GM23248 (cell line): ENCODE results near the gene FILIP1. TPM values are rescaled to one million over a fixed set of nuclear protein-coding genes. Genes with fewer than 3 reads are reported as not detected.

Experiments
- DNase-seq: peaks from one replicate; pipeline ENCODE4 v3.0.0-alpha.2; 2015
- H2AFZ ChIP-seq: fragments of 200-600 bp; sonication (generic); 2 replicates; pipeline ENCODE4 v1.6.1; 2016; ENCODE audit warnings: antibody characterized with exemption
- H3F3A ChIP-seq: fragments of 200-600 bp; sonication (generic); 2 replicates; pipeline ENCODE4 v1.6.1; 2016; ENCODE audit warnings: mild to moderate bottlenecking, antibody characterized with exemption, mixed run types; ENCODE audit not compliant: insufficient read depth
- H3K27ac ChIP-seq: fragments of 200-600 bp; sonication (generic); 2 replicates; pipeline ENCODE4 v1.5.1; 2016; ENCODE audit warnings: mild to moderate bottlenecking
- H3K27me3 ChIP-seq: fragments of 200-600 bp; sonication (generic); replicated peaks from 2 replicates; pipeline ENCODE4 v1.6.1; 2016; ENCODE audit warnings: mild to moderate bottlenecking; ENCODE audit not compliant: insufficient read depth
- H3K36me3 ChIP-seq: fragments of 200-600 bp; sonication (generic); 2 replicates; pipeline ENCODE4 v1.6.1; 2016; ENCODE audit warnings: low read depth, mild to moderate bottlenecking
- H3K4me1 ChIP-seq: fragments of 200-600 bp; sonication (generic); 2 replicates; pipeline ENCODE4 v1.6.1; 2016; ENCODE audit warnings: mild to moderate bottlenecking; ENCODE audit not compliant: insufficient read depth
- H3K4me2 ChIP-seq: fragments of 200-600 bp; sonication (generic); one replicate; pipeline ENCODE4 v1.6.1; 2016; ENCODE audit warnings: mild to moderate bottlenecking; ENCODE audit not compliant: unreplicated experiment
- H3K4me3 ChIP-seq: fragments of 200-600 bp; sonication (generic); 2 replicates; pipeline ENCODE4 v1.5.1; 2016; ENCODE audit warnings: mild to moderate bottlenecking
- H3K79me2 ChIP-seq: fragments of 200-600 bp; sonication (generic); 2 replicates; pipeline ENCODE4 v1.6.1; 2016; ENCODE audit warnings: mild to moderate bottlenecking; ENCODE audit not compliant: insufficient read depth
- H3K9ac ChIP-seq: fragments of 200-600 bp; sonication (generic); 2 replicates; pipeline ENCODE4 v1.6.1; 2016; ENCODE audit warnings: mild to moderate bottlenecking
- H3K9me2 ChIP-seq: fragments of 200-600 bp; sonication (generic); 2 replicates; pipeline ENCODE4 v1.6.1; 2016; ENCODE audit warnings: mixed run types, mild to moderate bottlenecking, moderate library complexity; ENCODE audit not compliant: insufficient read depth
- H3K9me3 ChIP-seq: fragments of 200-600 bp; sonication (generic); one replicate; pipeline ENCODE4 v1.6.1; 2017; ENCODE audit warnings: low read depth
- H4K20me1 ChIP-seq: fragments of 200-600 bp; sonication (generic); 2 replicates; pipeline ENCODE4 v1.6.0; 2016; ENCODE audit not compliant: insufficient read depth
- EZH2 ChIP-seq: fragments of 200-600 bp; sonication (generic); IDR thresholded peaks from 2 replicates; pipeline ENCODE4 v1.6.1; 2018; ENCODE audit warnings: antibody characterized with exemption, mild to moderate bottlenecking; ENCODE audit not compliant: insufficient read depth, poor library complexity, severe bottlenecking
- EZH2phosphoT487 ChIP-seq: fragments of 200-600 bp; sonication (generic); IDR thresholded peaks from 2 replicates; pipeline ENCODE4 v1.6.1; 2018; ENCODE audit warnings: antibody characterized with exemption, moderate library complexity, mild to moderate bottlenecking, low read depth; ENCODE audit not compliant: insufficient read depth
- WGBS, 2 experiments: methylation state at CpG; one replicate each; pipeline ENCODE4 v1.1.6; 2015 to 2017; ENCODE audit warnings: low lambda C conversion rate in 2 of 2, low coverage in 1 of 2; ENCODE audit errors: missing lambda C conversion rate in 2 of 2; 5-methylcytosine and 5-hydroxymethylcytosine counted together
- in situ Hi-C: fragments of 300-500 bp; cut with MboI; formaldehyde crosslinking; loops from 2 replicates; pipeline ENCODE4 v1.15.0; 2020
- polyA plus RNA-seq: library from polyadenylated mRNA; unstranded; fragments of >200 nt; fragmentation: Nextera tagmentation; extraction: Ambion mirVana; gene quantifications from 2 replicates; pipeline ENCODE4 v1.2.1, GENCODE V29; 2016
- total RNA-seq: library from RNA; depleted of rRNA; stranded (reverse); fragments of >200 nt; shearing (Covaris generic); gene quantifications from 2 replicates; pipeline ENCODE4 v1.2.3, GENCODE V29; 2014

Gene FILIP1
- total and polyA plus RNA-seq, 2 experiments from 2014 or later = under 0.01 TPM; not detected in 1

DNA sequence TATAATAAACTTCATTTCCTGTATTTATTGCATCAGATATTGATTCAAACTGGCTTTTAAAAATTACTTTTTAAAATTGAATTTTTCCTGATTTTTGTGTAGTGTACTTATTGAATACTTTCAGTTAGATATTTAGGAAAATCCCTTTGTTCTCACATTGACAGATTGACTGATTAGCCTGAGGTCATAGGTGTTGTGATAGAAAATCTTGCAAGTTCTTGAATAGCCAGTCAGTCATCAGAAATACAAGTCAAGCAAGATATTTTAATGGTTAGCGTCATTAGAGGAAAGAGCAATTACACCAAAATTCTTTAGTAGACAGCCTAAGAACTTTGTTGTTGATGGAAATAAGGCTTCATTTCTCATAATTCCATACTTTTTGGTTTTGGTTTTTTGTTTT, 205.6 kb downstream of the FILIP1 start:
- Histone ChIP-seq H3K9me3 (no peaks in the 10 kb centered on the region), H4K20me1 (no peaks in the 10 kb centered on the region), H3F3A (no peaks in the 10 kb centered on the region), H3K4me2 (no peak overlapping the region), H3K79me2 (peaks cover 24% of the 10 kb centered on the region), H3K9ac (no peak overlapping the region), H2AFZ (no peak overlapping the region), H3K36me3 (no peaks in the 10 kb centered on the region), H3K27ac (no peak overlapping the region), H3K4me3 (no peak overlapping the region), H3K9me2 (no peaks in the 10 kb centered on the region), H3K4me1 (peaks cover 5% of the 10 kb centered on the region; the same call in 1 of the 2 replicates), H3K27me3 (no peaks in the 10 kb centered on the region)
- WGBS, 2 experiments = 97 to 100% methylated on average over 1 of the region's 1 CpG
- in situ Hi-C loops = no loop called here
- TF ChIP-seq EZH2phosphoT487 (no peak), EZH2 (no peak)
- DNase-seq = no peak

DNA sequence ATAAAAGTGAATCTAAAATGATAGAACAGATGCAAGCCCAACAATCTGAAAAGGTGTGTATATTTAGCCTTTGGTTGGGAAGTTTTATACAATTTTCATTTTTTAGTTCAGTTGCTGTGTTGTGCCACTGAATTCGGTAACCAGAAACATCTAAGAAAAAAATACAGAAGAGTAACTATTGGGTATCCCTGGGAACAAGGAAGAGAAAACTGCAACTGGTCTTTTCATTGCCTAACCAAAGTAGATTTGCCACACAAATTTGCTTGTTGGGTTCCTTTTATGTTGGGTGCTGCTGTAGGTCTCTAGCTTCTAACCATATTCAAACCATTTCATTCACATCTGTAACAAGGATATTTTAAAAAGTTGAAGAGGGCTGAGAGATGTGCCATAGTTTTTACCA, 206.2 kb downstream of the FILIP1 start:
- Histone ChIP-seq H3K27ac (no peak overlapping the region), H3K36me3 (no peaks in the 10 kb centered on the region), H2AFZ (no peak overlapping the region), H3K4me2 (no peak overlapping the region), H3K9me2 (no peaks in the 10 kb centered on the region), H4K20me1 (0 out of 2 replicates have a peak, but pooled peaks cover 3% of the 10 kb centered on the region), H3K4me1 (peaks cover 8% of the 10 kb centered on the region), H3F3A (no peaks in the 10 kb centered on the region), H3K4me3 (no peak overlapping the region), H3K9ac (no peak overlapping the region), H3K27me3 (no peaks in the 10 kb centered on the region), H3K79me2 (peaks cover 30% of the 10 kb centered on the region), H3K9me3 (no peaks in the 10 kb centered on the region)
- WGBS, 2 experiments = 52 to 64% methylated on average over 1 of the region's 1 CpG
- DNase-seq = no peak
- in situ Hi-C loops = no loop called here
- no peak for TF ChIP-seq EZH2
- no peak for TF ChIP-seq EZH2phosphoT487

DNA sequence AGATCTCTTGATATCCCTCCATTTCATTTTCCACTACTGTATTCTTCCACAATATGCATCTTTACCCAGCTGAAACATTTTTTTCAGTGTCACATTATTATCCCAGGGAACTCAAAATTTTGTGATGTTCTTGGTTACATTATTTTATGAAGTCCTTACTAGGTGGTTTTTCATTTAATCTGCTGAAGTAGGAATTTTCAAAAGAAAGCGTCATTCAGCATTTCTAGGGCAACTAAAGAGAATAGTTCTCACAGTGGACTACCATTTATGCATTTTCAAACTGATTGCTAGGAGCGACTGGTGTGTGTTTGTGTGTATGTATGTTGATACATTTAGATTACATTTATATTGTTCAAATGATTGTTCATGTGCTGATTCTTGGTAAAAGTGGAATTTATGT, 206.6 kb downstream of the FILIP1 start:
- DNase-seq = no peak
- 0 out of 2 replicates have a peak, but pooled peaks cover 3% of the 10 kb centered on the region for H4K20me1 ChIP-seq
- WGBS, 2 experiments = 91 to 95% methylated on average over 2 of the region's 2 CpGs
- no peak overlapping the region for H2AFZ ChIP-seq
- in situ Hi-C loops = no loop called here
- H3K4me1 ChIP-seq = peaks cover 13% of the 10 kb centered on the region
- no peak overlapping the region for H3K9ac ChIP-seq
- H3K27ac ChIP-seq = no peak overlapping the region
- no peaks in the 10 kb centered on the region for H3K27me3 ChIP-seq
- TF ChIP-seq EZH2phosphoT487 = no peak
- no peak for TF ChIP-seq EZH2
- H3K4me2 ChIP-seq = no peak overlapping the region
- H3K9me3 ChIP-seq = no peaks in the 10 kb centered on the region
- no peaks in the 10 kb centered on the region for H3F3A ChIP-seq
- no peak overlapping the region for H3K4me3 ChIP-seq
- H3K36me3 ChIP-seq = no peaks in the 10 kb centered on the region
- peaks cover 35% of the 10 kb centered on the region for H3K79me2 ChIP-seq
- no peaks in the 10 kb centered on the region for H3K9me2 ChIP-seq

DNA sequence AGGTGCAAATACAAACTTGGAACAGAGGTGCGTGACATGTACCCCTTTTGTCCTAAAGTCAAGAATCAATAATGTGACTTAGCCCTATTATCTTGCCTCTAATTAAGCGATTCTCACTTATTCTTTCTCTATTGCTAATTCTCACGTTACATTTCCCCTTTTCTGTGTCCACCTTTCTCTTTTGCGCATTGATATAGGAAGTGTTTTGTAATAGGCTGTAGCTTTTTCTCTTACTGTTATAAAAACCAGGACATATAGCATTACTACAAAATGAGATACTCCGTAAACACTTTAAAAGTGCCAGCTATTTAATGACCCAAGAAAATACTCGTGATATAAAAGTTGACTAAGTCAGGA, 208.3 kb downstream of the FILIP1 start:
- Histone ChIP-seq H3K9ac (peak overlapping the region; percentile 91), H3K4me3 (peak overlapping the region; percentile 83), H3F3A (no peaks in the 10 kb centered on the region), H3K27me3 (no peaks in the 10 kb centered on the region), H3K27ac (peak overlapping the region; percentile 35), H3K79me2 (peaks cover 52% of the 10 kb centered on the region), H3K4me1 (peaks cover 30% of the 10 kb centered on the region), H3K4me2 (peak overlapping the region; percentile 91), H3K9me2 (no peaks in the 10 kb centered on the region), H4K20me1 (0 out of 2 replicates have a peak, but pooled peaks cover 3% of the 10 kb centered on the region), H3K36me3 (no peaks in the 10 kb centered on the region), H3K9me3 (no peaks in the 10 kb centered on the region), H2AFZ (peak overlapping the region; percentile 94)
- WGBS, 2 experiments = 0 to 2% methylated on average over 6 of the region's 6 CpGs
- no peak for TF ChIP-seq EZH2
- TF ChIP-seq EZH2phosphoT487 = no peak
- peak; percentile 24 for DNase-seq
- in situ Hi-C loops = no loop called here
